ENCODE data around the gene ERP44. TPM values are rescaled to one million over a fixed set of nuclear protein-coding genes. Genes with fewer than 3 reads are reported as not detected.

The ERP44 gene
- total RNA-seq, 1 donor from 2014 or later, result 16.5 TPM

DNA sequence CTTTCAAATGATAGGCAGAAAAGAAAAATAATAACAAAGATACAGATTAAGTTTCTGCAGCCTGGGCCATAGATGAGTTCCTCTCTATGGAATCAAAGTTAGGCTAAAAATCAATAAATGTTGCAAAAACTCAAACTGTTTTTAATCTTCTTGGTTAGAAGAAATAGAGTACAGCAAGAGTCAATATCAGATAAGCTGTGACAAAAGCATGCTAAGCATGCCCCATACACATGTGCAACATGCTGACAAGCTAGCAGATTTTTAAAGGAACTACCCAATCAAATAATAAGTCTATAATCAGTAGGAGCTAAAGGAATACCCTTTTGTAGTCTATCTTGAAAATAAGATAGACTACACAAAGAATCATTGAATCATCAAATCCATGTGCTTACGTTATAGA is 6.7 kb downstream of the ERP44 start:
- TF ChIP-seq, protein P1, sequence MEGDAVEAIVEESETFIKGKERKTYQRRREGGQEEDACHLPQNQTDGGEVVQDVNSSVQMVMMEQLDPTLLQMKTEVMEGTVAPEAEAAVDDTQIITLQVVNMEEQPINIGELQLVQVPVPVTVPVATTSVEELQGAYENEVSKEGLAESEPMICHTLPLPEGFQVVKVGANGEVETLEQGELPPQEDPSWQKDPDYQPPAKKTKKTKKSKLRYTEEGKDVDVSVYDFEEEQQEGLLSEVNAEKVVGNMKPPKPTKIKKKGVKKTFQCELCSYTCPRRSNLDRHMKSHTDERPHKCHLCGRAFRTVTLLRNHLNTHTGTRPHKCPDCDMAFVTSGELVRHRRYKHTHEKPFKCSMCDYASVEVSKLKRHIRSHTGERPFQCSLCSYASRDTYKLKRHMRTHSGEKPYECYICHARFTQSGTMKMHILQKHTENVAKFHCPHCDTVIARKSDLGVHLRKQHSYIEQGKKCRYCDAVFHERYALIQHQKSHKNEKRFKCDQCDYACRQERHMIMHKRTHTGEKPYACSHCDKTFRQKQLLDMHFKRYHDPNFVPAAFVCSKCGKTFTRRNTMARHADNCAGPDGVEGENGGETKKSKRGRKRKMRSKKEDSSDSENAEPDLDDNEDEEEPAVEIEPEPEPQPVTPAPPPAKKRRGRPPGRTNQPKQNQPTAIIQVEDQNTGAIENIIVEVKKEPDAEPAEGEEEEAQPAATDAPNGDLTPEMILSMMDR (IDR thresholded peaks at IDR 0.05), result no peak
- Mint-ChIP-seq H3K36me3 (ENCODE audit: low read depth) (peaks cover 2% of the 10 kb centered on the region), H3K9me3 (no peaks in the 10 kb centered on the region), H3K27me3 (no peaks in the 10 kb centered on the region), H3K27ac (no peak overlapping the region), H3K4me1 (peaks cover 70% of the 10 kb centered on the region), H3K4me3 (no peak overlapping the region)
- ATAC-seq (ENCODE audit: low read depth) (no peak), DNase-seq (no peak)
- intact Hi-C loops (cut with micrococcal nuclease), result no loop called here
- CTCF ChIA-PET, result no interaction called here
- POLR2A ChIA-PET, result no interaction called here

DNA sequence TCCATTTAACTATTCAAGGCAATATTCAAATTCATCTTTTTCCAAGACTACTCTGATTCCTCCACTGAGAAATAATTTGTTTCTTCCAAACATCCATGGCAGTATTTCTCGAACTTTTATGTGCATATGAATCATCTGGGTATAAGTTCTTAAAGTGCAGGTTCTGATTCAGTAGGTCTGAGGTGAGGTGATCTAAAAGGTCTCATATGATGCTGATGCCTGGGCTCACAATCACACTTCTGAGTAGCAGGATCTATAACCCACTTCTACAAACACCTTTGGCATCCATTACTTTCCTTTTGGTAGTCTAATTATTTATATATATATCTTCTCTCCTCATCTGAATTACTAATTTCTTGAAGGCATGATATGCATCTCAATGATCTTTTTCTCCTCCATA is 7.2 kb downstream of the ERP44 start:
- peaks cover 72% of the 10 kb centered on the region for H3K4me1 Mint-ChIP-seq
- ATAC-seq (ENCODE audit: low read depth) (no peak), DNase-seq (no peak)
- intact Hi-C loops (cut with micrococcal nuclease), result no loop called here
- H3K9me3 Mint-ChIP-seq, result no peaks in the 10 kb centered on the region
- TF ChIP-seq, protein P1 (IDR thresholded peaks at IDR 0.05), result no peak
- H3K27ac Mint-ChIP-seq, result no peak overlapping the region
- peaks cover 2% of the 10 kb centered on the region for H3K36me3 Mint-ChIP-seq (ENCODE audit: low read depth)
- CTCF ChIA-PET, result no interaction called here
- POLR2A ChIA-PET, result no interaction called here
- no peaks in the 10 kb centered on the region for H3K27me3 Mint-ChIP-seq
- H3K4me3 Mint-ChIP-seq, result no peak overlapping the region

DNA sequence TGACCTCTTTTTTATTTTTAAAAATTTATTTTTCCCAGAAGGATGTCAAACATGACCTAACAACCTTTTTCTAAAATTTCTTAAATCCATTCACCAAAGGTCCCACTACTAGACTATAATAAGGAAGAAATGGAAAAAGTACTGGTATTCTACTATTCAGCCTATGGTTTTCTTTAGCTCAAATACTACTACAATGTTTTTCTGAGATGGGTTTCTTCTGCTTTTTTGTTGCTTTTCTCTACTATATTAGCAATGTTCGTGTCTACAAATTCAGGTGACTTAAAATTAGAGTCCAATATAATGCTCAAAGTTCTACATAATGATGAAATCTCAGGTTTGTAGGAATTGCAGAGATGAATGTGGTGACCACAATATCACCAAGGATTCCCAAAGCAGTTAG is 7.9 kb downstream of the ERP44 start:
- DNase-seq (no peak), ATAC-seq (ENCODE audit: low read depth) (no peak)
- TF ChIP-seq, protein P1 (IDR thresholded peaks at IDR 0.05), result no peak
- Mint-ChIP-seq H3K9me3 (no peaks in the 10 kb centered on the region), H3K27ac (no peak overlapping the region), H3K4me3 (no peak overlapping the region), H3K36me3 (ENCODE audit: low read depth) (peaks cover 2% of the 10 kb centered on the region), H3K27me3 (no peaks in the 10 kb centered on the region), H3K4me1 (peaks cover 74% of the 10 kb centered on the region)
- intact Hi-C loops (cut with micrococcal nuclease), result no loop called here
- POLR2A ChIA-PET, result no interaction called here
- CTCF ChIA-PET, result interaction anchor here (0.9 kb wide), 1 partner anchor 14 kb away, joined by 3 read pairs; no protein-coding TSS in a partner anchor

DNA sequence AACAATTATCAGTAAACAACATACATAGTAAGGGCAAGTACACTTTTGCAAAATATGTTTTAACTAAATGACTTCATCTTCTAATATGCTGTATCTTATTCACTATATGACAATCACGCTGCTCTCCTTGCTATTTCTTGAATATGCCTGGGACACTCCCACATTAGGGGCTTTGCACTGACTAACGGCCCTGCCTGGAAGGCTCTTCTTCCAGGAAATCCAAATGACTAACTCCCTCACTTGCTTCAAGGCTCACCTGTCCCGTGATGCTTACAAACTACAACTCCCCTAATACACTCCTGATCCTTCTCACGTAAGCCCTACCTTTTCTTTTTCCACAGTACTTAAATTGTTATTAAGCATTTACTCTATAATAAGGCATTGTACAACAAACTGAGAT is 10.6 kb downstream of the ERP44 start:
- intact Hi-C loops (cut with micrococcal nuclease), result no loop called here
- Mint-ChIP-seq H3K9me3 (no peaks in the 10 kb centered on the region), H3K27ac (no peak overlapping the region), H3K4me3 (no peak overlapping the region), H3K27me3 (no peaks in the 10 kb centered on the region), H3K4me1 (peaks cover 80% of the 10 kb centered on the region), H3K36me3 (ENCODE audit: low read depth) (peaks cover 2% of the 10 kb centered on the region)
- TF ChIP-seq, protein P1 (IDR thresholded peaks at IDR 0.05), result no peak
- CTCF ChIA-PET, result no interaction called here
- POLR2A ChIA-PET, result no interaction called here
- no peak for DNase-seq
- no peak for ATAC-seq (ENCODE audit: low read depth)

DNA sequence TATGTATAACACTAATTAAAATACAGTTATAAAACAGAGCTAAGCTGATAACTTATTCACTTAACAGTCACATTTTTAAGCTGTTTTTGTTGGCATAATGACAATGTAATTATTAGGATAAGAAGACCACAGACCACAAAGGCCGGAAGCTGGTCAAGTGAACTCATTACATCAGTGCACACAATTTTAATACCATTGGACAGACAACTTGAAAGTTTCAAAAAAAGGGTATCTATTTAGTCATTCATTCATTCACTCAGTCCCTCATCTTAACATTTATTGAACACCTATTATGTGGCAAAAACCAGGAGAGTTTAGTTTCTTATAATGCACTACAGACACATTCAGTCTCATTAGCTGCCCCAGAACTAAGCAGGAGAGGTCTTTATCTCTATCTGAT is 11.6 kb downstream of the ERP44 start:
- CTCF ChIA-PET, result no interaction called here
- no peak for ATAC-seq (ENCODE audit: low read depth)
- POLR2A ChIA-PET, result interaction anchor here (0.6 to 0.7 kb wide), 2 partner anchors 10 to 824 kb away, joined by 3 read pairs; no protein-coding TSS in a partner anchor
- DNase-seq, result no peak
- H3K4me3 Mint-ChIP-seq, result peak overlapping the region; percentile 6
- intact Hi-C loops (cut with micrococcal nuclease), result no loop called here
- no peaks in the 10 kb centered on the region for H3K27me3 Mint-ChIP-seq
- H3K36me3 Mint-ChIP-seq (ENCODE audit: low read depth), result peaks cover 2% of the 10 kb centered on the region
- no peaks in the 10 kb centered on the region for H3K9me3 Mint-ChIP-seq
- TF ChIP-seq, protein P1 (IDR thresholded peaks at IDR 0.05), result no peak
- H3K4me1 Mint-ChIP-seq, result peaks cover 82% of the 10 kb centered on the region
- H3K27ac Mint-ChIP-seq, result no peak overlapping the region

All from activated B cell treated with CpG ODN at 0.5 μM for 24 hours (primary cell).